Osteoblast (primary cell): Measurements from ENCODE around the gene OSBPL5. TPM values are rescaled to one million over a fixed set of nuclear protein-coding genes. Genes with fewer than 3 reads are reported as not detected.
"Not testable (repeated sequence)": the region's sequence is repeated elsewhere in the genome, so short reads cannot be mapped to it uniquely, and the experiment has no call there.

ENCODE experiments used
- DNase-seq: peaks from one replicate; pipeline ENCODE4 v3.0.0; 2011; ENCODE audit warnings: low spot score, mixed read lengths; ENCODE audit not compliant: insufficient read length; ENCODE audit errors: missing footprints
- H2AFZ ChIP-seq: 2 replicates; pipeline ENCODE4 v1.6.0; 2011; ENCODE audit warnings: mild to moderate bottlenecking, low read length
- H3K27ac ChIP-seq: 2 replicates; pipeline ENCODE4 v1.5.1; 2011; ENCODE audit warnings: mild to moderate bottlenecking, low read depth, low read length, moderate library complexity
- H3K27me3 ChIP-seq: 2 replicates; pipeline ENCODE4 v1.6.0; 2012; ENCODE audit warnings: mild to moderate bottlenecking, control low read depth, inconsistent platforms, low read length, moderate library complexity; ENCODE audit not compliant: insufficient read depth
- H3K36me3 ChIP-seq: 2 replicates; pipeline ENCODE4 v1.5.1; 2011; ENCODE audit warnings: mild to moderate bottlenecking, low read length, control low read depth, moderate library complexity; ENCODE audit not compliant: insufficient read depth
- H3K4me1 ChIP-seq: 2 replicates; pipeline ENCODE4 v1.5.1; 2011; ENCODE audit warnings: mild to moderate bottlenecking, low read length, control low read depth, moderate library complexity; ENCODE audit not compliant: insufficient read depth
- H3K4me2 ChIP-seq: 2 replicates; pipeline ENCODE4 v1.6.0; 2011; ENCODE audit warnings: mild to moderate bottlenecking, low read length; ENCODE audit not compliant: insufficient read depth
- H3K4me3 ChIP-seq: fragments of 200-600 bp; sonication (generic); 3 replicates; pipeline ENCODE4 v1.5.1; 2012; ENCODE audit warnings: mild to moderate bottlenecking, low read length, inconsistent platforms; ENCODE audit not compliant: insufficient read depth
- H3K79me2 ChIP-seq: 2 replicates; pipeline ENCODE4 v1.6.0; 2012; ENCODE audit warnings: mild to moderate bottlenecking, low read length, control low read depth, inconsistent platforms; ENCODE audit not compliant: insufficient read depth
- H3K9me3 ChIP-seq: 2 replicates; pipeline ENCODE4 v1.5.1; 2011; ENCODE audit warnings: low read depth, low read length, control low read depth
- H4K20me1 ChIP-seq: 2 replicates; pipeline ENCODE4 v1.6.0; 2012; ENCODE audit warnings: mild to moderate bottlenecking, low read length, control low read depth; ENCODE audit not compliant: insufficient read depth
- total RNA-seq: library from RNA; depleted of rRNA; stranded (reverse); fragments of >200 nt; gene quantifications from 2 replicates; pipeline ENCODE4 v1.2.3, GENCODE V29; 2012
- TF ChIP-seq, protein P1 (sequence below): IDR thresholded peaks from 2 replicates; pipeline ENCODE4 v1.5.1; 2011; ENCODE audit warnings: mild to moderate bottlenecking, low read depth, low read length, moderate library complexity; ENCODE audit errors: extremely low read depth

The OSBPL5 gene
- total RNA-seq, 1 donor = 49.9 TPM

DNA sequence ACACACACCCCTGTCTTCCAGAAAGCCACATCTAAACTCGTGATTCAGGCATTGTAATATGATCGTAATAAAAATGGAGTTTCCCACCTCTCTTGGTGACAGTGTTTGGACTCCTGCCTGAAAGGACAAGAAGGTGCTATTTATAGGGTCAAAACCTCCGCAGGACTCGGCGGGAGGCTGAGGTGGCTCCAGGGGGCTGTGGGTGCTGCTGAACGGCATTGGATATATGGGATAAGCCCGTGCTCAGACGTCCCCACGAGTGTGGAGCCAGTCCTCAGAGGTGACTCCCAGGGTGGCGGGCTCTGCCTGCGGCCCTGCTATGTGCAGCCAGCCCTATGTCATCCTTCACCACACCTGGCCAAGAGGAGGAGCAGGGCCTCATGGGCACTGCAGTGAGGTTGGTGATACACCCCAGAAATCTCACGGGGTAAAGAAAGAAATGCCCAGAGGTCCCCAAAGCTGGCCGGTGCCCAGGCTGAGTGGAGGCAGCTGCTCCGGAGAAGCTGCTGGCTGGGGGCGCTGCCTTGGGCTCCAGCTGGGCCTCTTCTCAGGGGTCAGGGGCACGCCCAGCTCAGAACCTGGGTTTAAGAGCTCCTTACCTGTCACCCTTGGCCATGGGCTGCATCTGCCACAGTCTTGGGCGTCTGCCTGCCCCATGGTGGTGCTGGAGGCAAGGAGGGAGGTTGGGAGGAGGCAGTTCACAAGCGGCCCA lies 5.1 kb upstream of the OSBPL5 start:
- Histone ChIP-seq H3K4me3 (peak overlapping the region; percentile 77), H3K36me3 (no peaks in the 10 kb centered on the region), H3K27me3 (no peaks in the 10 kb centered on the region), H3K4me1 (peaks cover 20% of the 10 kb centered on the region), H3K9me3 (no peaks in the 10 kb centered on the region), H3K4me2 (peak overlapping the region; percentile 99), H4K20me1 (no peaks in the 10 kb centered on the region), H3K27ac (peak overlapping the region; percentile 80), H2AFZ (peak overlapping the region; percentile 97), H3K79me2 (no peaks in the 10 kb centered on the region)
- TF ChIP-seq, protein P1, sequence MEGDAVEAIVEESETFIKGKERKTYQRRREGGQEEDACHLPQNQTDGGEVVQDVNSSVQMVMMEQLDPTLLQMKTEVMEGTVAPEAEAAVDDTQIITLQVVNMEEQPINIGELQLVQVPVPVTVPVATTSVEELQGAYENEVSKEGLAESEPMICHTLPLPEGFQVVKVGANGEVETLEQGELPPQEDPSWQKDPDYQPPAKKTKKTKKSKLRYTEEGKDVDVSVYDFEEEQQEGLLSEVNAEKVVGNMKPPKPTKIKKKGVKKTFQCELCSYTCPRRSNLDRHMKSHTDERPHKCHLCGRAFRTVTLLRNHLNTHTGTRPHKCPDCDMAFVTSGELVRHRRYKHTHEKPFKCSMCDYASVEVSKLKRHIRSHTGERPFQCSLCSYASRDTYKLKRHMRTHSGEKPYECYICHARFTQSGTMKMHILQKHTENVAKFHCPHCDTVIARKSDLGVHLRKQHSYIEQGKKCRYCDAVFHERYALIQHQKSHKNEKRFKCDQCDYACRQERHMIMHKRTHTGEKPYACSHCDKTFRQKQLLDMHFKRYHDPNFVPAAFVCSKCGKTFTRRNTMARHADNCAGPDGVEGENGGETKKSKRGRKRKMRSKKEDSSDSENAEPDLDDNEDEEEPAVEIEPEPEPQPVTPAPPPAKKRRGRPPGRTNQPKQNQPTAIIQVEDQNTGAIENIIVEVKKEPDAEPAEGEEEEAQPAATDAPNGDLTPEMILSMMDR = no peak
- peak; percentile 68 for DNase-seq

DNA sequence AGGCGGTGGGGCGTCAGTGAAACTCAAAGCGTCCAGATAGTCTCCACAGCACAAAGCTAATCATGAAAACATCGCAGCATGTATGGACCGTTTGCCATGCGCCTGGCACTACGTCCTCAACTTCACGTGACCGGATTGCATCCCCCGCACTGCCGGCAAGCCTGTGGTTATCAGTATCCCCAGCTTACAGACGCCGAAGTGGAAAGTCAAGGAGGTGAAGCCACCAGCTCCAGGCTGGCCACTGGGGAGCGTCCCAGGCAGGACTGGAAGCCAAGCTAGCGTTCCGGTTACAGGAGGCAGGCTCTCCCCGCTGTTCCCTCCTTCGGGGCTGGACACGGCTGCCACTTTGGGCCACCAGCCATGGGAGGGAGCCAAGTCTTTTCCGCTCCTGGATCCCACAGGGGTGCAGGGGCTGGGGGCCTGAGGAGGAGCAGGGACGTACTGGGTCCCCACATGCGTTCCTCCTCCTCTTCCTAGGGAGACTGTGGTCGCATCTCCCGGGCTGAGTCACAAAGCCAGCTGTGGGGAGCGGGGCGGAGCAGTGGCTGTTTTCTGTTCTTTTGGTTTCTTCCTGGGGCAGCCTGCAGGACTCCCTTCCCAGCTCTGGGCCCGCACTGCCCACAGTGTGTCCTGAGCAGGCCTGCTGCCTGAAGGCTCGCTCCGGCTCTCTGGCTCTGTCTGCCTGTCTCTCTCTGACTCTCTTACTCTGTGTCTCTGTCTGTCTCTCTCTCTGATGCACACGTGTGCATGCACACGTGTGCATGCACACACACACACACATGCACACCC lies 4.3 kb upstream of the OSBPL5 start:
- Histone ChIP-seq H3K27ac (peak overlapping the region; percentile 80), H3K4me2 (peak overlapping the region; percentile 99), H2AFZ (peak overlapping the region; percentile 97), H3K79me2 (peaks cover 3% of the 10 kb centered on the region), H3K4me1 (peaks cover 20% of the 10 kb centered on the region), H4K20me1 (peaks cover 2% of the 10 kb centered on the region), H3K4me3 (peak overlapping the region; percentile 77), H3K9me3 (no peaks in the 10 kb centered on the region), H3K27me3 (no peaks in the 10 kb centered on the region), H3K36me3 (no peaks in the 10 kb centered on the region)
- DNase-seq = peak; percentile 98
- TF ChIP-seq, protein P1 = no peak

DNA sequence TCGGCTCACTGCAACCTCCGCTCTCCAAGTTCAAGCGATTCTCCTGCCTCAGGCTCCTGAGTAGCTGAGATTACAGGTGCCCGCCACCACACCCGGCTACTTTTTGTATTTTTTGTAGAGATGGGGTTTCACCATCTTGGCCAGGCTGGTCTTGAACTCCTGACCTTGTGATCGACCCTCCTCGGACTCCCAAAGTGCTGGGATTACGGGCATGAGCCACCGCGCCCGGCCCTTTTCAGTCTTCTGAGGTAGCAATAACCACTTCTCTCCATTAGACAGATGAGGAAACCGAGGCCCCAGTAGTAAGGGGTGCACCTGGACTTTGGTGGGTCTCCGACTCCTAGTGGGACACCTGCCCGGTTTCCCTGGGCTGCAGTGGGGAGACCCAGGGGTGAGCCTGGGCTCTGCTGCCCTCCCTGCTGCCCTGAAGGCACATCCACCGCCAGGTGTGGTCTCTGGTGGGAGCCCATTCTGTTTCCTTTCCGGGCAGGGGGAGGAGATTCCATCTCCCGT lies 3.7 kb upstream of the OSBPL5 start:
- H3K36me3 ChIP-seq, H3K79me2 ChIP-seq, H4K20me1 ChIP-seq, H3K9me3 ChIP-seq, H3K27me3 ChIP-seq: not testable (repeated sequence)
- peak overlapping the region; percentile 97 for H2AFZ ChIP-seq
- H3K27ac ChIP-seq = peak overlapping the region; percentile 80
- H3K4me2 ChIP-seq = peak overlapping the region; percentile 99
- H3K4me3 ChIP-seq = peak overlapping the region; percentile 77
- H3K4me1 ChIP-seq = peaks cover 27% of the 10 kb centered on the region
- DNase-seq = peak; percentile 3

DNA sequence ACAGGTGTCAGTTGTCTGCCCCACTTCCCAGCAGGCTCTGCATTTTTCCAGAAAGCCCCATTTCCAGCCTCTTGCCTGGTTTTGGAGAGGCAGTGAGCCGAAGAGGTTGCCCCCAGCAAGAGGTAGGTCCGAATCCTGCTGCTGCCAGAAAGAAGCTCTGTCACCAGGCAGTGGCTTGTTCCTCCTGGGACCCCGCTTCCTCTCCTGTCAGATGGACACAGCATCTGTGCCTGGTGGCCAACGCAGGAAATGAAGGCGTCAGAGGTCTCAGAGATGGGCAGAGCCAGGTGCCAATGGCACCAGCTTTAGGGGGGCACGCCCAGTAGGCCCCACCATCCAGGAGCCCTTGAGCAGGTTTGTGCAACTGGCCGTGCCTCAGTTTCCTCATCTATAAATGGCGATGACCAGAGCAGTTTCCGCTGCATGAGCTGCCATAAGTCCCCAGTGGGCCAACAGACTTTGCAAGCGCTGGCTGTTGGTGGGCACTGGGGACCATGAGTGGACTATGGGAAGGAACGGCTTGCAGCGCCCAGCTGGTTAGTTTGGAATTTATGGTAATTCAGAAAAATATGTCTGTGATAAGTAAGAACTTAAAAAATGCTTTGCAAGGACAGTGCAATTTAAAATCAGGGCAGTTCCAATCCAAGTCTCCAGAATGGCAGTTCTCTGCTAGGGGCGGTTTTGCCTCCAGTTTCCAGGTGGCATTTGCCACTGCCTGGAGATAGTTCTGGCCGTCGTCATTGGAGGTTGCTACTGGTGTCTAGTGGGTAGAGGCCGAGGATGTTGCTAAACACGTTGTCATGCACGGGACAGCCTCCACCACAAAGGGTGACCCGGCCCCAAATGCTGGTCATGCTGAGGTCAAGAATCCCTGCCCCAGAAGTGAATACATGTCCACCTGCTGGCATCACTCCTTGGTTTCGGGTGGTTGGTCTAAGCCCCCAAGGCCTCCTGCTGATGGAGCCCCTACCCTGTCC lies 2.3 kb upstream of the OSBPL5 start:
- Histone ChIP-seq H3K4me2 (no peak overlapping the region), H3K36me3 (no peaks in the 10 kb centered on the region), H3K9me3 (no peaks in the 10 kb centered on the region), H3K27ac (no peak overlapping the region), H2AFZ (no peak overlapping the region), H3K4me3 (no peak overlapping the region), H3K79me2 (peaks cover 22% of the 10 kb centered on the region), H4K20me1 (peaks cover 18% of the 10 kb centered on the region), H3K4me1 (peaks cover 31% of the 10 kb centered on the region), H3K27me3 (no peaks in the 10 kb centered on the region)
- peak; percentile 42 for DNase-seq
- TF ChIP-seq, protein P1 = no peak
